Measurements from ENCODE around the gene ANXA4. TPM values are rescaled to one million over a fixed set of nuclear protein-coding genes. Genes with fewer than 3 reads are reported as not detected.

Gene ANXA4
- total RNA-seq, 1 experiment from 2014 or later = 9.5 TPM

DNA sequence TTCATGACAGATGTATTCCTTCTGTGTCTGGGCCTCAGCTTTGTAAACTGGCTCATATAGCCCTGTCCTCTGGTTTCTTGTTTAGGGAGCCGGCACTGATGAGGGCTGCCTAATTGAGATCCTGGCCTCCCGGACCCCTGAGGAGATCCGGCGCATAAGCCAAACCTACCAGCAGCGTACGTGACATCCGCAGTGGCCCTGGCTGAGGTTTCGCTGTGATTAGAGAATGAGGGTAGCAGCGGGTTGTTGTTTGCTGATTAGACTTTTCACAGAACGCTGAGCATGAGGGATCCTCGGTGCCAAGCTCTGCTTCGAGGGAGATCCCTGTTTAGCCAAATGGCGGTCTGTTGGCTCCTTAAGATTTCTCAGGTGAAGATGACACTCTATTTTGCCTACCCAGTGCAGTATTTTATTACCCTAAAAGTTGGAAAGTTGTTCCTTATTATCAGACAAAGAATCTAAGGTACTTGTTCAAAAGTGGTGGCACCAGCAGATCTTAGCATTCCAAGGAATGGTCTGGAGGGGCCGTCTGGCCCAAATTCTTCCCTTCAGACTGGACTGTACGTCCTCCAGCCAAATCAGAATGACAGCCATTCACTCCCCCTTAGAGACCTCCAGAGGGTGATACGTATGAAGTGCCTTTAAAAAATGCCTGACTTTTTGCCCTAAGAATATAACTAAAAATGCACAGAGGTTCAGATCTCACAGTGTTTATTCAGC is 66.0 kb downstream of the ANXA4 start (continued):
- TF ChIP-seq, protein P1, sequence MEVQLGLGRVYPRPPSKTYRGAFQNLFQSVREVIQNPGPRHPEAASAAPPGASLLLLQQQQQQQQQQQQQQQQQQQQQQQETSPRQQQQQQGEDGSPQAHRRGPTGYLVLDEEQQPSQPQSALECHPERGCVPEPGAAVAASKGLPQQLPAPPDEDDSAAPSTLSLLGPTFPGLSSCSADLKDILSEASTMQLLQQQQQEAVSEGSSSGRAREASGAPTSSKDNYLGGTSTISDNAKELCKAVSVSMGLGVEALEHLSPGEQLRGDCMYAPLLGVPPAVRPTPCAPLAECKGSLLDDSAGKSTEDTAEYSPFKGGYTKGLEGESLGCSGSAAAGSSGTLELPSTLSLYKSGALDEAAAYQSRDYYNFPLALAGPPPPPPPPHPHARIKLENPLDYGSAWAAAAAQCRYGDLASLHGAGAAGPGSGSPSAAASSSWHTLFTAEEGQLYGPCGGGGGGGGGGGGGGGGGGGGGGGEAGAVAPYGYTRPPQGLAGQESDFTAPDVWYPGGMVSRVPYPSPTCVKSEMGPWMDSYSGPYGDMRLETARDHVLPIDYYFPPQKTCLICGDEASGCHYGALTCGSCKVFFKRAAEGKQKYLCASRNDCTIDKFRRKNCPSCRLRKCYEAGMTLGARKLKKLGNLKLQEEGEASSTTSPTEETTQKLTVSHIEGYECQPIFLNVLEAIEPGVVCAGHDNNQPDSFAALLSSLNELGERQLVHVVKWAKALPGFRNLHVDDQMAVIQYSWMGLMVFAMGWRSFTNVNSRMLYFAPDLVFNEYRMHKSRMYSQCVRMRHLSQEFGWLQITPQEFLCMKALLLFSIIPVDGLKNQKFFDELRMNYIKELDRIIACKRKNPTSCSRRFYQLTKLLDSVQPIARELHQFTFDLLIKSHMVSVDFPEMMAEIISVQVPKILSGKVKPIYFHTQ (CRISPR knock-in tag; IDR thresholded peaks at IDR 0.05) = no peak
- no peak for TF ChIP-seq NR1H2 (CRISPR knock-in tag; IDR thresholded peaks at IDR 0.05)
- no peak for TF ChIP-seq FOXK1 (CRISPR knock-in tag; IDR thresholded peaks at IDR 0.05)
- TF ChIP-seq, protein P2, sequence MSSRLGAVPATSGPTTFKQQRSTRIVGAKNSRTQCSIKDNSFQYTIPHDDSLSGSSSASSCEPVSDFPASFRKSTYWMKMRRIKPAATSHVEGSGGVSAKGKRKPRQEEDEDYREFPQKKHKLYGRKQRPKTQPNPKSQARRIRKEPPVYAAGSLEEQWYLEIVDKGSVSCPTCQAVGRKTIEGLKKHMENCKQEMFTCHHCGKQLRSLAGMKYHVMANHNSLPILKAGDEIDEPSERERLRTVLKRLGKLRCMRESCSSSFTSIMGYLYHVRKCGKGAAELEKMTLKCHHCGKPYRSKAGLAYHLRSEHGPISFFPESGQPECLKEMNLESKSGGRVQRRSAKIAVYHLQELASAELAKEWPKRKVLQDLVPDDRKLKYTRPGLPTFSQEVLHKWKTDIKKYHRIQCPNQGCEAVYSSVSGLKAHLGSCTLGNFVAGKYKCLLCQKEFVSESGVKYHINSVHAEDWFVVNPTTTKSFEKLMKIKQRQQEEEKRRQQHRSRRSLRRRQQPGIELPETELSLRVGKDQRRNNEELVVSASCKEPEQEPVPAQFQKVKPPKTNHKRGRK (CRISPR knock-in tag; IDR thresholded peaks at IDR 0.05; ENCODE audit: borderline replicate concordance) = no peak
- TF ChIP-seq ZNF232 (CRISPR knock-in tag; IDR thresholded peaks at IDR 0.05) = no peak
- no peak for TF ChIP-seq TP53 (CRISPR knock-in tag; IDR thresholded peaks at IDR 0.05)
- TF ChIP-seq, protein P3, sequence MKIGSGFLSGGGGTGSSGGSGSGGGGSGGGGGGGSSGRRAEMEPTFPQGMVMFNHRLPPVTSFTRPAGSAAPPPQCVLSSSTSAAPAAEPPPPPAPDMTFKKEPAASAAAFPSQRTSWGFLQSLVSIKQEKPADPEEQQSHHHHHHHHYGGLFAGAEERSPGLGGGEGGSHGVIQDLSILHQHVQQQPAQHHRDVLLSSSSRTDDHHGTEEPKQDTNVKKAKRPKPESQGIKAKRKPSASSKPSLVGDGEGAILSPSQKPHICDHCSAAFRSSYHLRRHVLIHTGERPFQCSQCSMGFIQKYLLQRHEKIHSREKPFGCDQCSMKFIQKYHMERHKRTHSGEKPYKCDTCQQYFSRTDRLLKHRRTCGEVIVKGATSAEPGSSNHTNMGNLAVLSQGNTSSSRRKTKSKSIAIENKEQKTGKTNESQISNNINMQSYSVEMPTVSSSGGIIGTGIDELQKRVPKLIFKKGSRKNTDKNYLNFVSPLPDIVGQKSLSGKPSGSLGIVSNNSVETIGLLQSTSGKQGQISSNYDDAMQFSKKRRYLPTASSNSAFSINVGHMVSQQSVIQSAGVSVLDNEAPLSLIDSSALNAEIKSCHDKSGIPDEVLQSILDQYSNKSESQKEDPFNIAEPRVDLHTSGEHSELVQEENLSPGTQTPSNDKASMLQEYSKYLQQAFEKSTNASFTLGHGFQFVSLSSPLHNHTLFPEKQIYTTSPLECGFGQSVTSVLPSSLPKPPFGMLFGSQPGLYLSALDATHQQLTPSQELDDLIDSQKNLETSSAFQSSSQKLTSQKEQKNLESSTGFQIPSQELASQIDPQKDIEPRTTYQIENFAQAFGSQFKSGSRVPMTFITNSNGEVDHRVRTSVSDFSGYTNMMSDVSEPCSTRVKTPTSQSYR (CRISPR knock-in tag; IDR thresholded peaks at IDR 0.05) = no peak
- TF ChIP-seq EMX1 (CRISPR knock-in tag; IDR thresholded peaks at IDR 0.05) = no peak
- TF ChIP-seq, protein P4, sequence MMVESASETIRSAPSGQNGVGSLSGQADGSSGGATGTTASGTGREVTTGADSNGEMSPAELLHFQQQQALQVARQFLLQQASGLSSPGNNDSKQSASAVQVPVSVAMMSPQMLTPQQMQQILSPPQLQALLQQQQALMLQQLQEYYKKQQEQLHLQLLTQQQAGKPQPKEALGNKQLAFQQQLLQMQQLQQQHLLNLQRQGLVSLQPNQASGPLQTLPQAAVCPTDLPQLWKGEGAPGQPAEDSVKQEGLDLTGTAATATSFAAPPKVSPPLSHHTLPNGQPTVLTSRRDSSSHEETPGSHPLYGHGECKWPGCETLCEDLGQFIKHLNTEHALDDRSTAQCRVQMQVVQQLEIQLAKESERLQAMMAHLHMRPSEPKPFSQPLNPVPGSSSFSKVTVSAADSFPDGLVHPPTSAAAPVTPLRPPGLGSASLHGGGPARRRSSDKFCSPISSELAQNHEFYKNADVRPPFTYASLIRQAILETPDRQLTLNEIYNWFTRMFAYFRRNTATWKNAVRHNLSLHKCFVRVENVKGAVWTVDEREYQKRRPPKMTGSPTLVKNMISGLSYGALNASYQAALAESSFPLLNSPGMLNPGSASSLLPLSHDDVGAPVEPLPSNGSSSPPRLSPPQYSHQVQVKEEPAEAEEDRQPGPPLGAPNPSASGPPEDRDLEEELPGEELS (CRISPR knock-in tag; IDR thresholded peaks at IDR 0.05) = no peak
- TF ChIP-seq, protein P5, sequence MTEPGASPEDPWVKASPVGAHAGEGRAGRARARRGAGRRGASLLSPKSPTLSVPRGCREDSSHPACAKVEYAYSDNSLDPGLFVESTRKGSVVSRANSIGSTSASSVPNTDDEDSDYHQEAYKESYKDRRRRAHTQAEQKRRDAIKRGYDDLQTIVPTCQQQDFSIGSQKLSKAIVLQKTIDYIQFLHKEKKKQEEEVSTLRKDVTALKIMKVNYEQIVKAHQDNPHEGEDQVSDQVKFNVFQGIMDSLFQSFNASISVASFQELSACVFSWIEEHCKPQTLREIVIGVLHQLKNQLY (CRISPR knock-in tag; IDR thresholded peaks at IDR 0.05) = no peak
- TF ChIP-seq, protein P6, sequence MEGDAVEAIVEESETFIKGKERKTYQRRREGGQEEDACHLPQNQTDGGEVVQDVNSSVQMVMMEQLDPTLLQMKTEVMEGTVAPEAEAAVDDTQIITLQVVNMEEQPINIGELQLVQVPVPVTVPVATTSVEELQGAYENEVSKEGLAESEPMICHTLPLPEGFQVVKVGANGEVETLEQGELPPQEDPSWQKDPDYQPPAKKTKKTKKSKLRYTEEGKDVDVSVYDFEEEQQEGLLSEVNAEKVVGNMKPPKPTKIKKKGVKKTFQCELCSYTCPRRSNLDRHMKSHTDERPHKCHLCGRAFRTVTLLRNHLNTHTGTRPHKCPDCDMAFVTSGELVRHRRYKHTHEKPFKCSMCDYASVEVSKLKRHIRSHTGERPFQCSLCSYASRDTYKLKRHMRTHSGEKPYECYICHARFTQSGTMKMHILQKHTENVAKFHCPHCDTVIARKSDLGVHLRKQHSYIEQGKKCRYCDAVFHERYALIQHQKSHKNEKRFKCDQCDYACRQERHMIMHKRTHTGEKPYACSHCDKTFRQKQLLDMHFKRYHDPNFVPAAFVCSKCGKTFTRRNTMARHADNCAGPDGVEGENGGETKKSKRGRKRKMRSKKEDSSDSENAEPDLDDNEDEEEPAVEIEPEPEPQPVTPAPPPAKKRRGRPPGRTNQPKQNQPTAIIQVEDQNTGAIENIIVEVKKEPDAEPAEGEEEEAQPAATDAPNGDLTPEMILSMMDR (IDR thresholded peaks at IDR 0.05) = no peak
- no peak for TF ChIP-seq NFE2L1 (CRISPR knock-in tag; IDR thresholded peaks at IDR 0.05)
- TF ChIP-seq, protein P7, sequence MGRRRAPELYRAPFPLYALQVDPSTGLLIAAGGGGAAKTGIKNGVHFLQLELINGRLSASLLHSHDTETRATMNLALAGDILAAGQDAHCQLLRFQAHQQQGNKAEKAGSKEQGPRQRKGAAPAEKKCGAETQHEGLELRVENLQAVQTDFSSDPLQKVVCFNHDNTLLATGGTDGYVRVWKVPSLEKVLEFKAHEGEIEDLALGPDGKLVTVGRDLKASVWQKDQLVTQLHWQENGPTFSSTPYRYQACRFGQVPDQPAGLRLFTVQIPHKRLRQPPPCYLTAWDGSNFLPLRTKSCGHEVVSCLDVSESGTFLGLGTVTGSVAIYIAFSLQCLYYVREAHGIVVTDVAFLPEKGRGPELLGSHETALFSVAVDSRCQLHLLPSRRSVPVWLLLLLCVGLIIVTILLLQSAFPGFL (CRISPR knock-in tag; IDR thresholded peaks at IDR 0.05; ENCODE audit: borderline replicate concordance) = no peak
- no peak for TF ChIP-seq ZNF121 (CRISPR knock-in tag; IDR thresholded peaks at IDR 0.05)
